Measurements from ENCODE around the gene PEF1. TPM values are rescaled to one million over a fixed set of nuclear protein-coding genes. Genes with fewer than 3 reads are reported as not detected.

The PEF1 gene
- total and polyA plus RNA-seq, 9 donors: 31.7 to 65.2 (median 58.2) TPM

DNA sequence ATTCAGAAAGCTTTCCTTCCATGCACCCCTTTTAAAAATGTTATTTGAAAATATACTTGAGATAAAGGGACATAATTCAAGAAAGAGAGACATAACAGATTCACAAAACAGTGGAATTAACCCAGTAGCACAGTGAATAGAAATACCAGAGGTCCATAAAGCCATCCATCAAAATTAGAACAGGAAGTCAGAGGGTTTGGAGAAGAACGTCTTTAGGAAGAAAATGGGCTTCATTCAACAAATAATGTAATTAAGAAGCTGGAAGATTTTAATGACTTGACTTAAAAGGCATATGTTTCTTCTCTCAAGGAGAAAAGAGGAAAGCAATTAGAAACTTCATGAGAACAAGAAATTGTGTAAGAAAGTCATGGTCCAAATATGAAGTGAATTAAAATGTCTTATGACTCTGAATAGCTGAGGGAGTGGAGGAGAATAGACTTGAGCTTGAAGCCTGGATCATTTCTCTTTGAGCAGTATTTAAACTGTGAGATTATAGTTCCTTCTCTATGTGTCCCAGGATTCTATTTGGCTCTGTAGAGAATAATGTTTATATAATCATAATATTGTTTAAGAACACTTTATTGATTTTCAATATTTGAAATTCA, 35.1 kb downstream of the PEF1 start:
- Histone ChIP-seq H3K4me1 (ENCODE audit: insufficient read depth) (no peaks in the 10 kb centered on the region), H3K4me3 (no peak overlapping the region), H3K9me3 (no peaks in the 10 kb centered on the region), H3K27ac (no peak overlapping the region), H3K36me3 (no peaks in the 10 kb centered on the region), H3K27me3 (no peaks in the 10 kb centered on the region)
- intact Hi-C loops (cut with DNase I): no loop called here
- TF ChIP-seq POLR2A (IDR thresholded peaks at IDR 0.05): no peak
- WGBS, 3 donors: 1 to 8% (median 5%) methylated on average over 1 of the region's 1 CpG
- no peak for DNase-seq

DNA sequence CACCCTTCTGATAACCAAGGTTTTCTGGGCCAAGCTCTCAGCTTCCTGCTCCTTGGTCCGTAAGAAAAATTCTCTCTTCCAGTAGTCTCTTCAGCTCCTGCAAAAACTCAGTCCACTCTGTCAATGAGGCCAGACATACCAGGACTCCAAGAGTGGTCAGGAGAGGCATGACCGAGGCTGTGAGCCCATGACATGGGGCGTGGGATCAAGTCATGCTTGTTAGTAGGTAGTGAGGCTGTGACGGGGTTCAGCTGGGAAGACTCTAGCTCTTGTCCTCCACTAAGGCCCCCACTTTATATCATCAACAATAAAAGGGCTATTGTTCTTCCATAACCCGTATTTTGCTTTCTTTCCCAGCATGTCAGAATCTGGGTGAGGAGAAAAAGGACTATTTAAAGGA, 37.3 kb downstream of the PEF1 start:
- Histone ChIP-seq H3K27me3 (no peaks in the 10 kb centered on the region), H3K27ac (no peak overlapping the region), H3K4me3 (no peak overlapping the region), H3K36me3 (no peaks in the 10 kb centered on the region), H3K4me1 (ENCODE audit: insufficient read depth) (no peaks in the 10 kb centered on the region), H3K9me3 (no peaks in the 10 kb centered on the region)
- no peak for TF ChIP-seq EP300 (IDR thresholded peaks at IDR 0.05)
- TF ChIP-seq, protein P1, sequence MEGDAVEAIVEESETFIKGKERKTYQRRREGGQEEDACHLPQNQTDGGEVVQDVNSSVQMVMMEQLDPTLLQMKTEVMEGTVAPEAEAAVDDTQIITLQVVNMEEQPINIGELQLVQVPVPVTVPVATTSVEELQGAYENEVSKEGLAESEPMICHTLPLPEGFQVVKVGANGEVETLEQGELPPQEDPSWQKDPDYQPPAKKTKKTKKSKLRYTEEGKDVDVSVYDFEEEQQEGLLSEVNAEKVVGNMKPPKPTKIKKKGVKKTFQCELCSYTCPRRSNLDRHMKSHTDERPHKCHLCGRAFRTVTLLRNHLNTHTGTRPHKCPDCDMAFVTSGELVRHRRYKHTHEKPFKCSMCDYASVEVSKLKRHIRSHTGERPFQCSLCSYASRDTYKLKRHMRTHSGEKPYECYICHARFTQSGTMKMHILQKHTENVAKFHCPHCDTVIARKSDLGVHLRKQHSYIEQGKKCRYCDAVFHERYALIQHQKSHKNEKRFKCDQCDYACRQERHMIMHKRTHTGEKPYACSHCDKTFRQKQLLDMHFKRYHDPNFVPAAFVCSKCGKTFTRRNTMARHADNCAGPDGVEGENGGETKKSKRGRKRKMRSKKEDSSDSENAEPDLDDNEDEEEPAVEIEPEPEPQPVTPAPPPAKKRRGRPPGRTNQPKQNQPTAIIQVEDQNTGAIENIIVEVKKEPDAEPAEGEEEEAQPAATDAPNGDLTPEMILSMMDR (IDR thresholded peaks at IDR 0.05): no peak
- TF ChIP-seq POLR2A (IDR thresholded peaks at IDR 0.05): no peak
- intact Hi-C loops (cut with DNase I): no loop called here
- DNase-seq: no peak
- WGBS, 3 donors: 88 to 96% (median 93%) methylated on average over 5 of the region's 5 CpGs

DNA sequence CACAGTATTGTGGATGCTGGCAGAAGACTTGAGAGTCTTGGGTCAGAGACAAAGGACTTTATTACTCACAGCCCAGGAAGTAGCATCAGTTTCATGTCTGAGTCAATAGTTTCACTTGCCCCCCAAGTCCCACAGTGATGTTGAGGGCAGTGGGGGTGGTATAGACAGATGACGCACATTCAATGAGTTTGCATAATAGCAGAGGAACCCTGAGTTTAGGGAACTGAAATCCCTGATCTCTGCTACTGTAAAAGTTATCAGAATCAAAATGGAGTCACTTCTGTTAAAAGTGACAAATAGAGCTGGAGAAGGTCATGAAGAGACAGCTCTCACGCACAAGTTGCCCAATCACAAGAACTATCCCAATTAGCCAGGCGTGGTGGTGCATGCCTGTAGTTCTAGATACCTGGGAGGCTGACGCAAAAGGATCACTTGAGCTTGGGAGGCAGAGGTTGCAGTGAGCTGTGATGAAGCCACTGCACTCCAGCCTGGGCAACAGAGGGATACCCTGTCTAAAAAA, 38.7 kb downstream of the PEF1 start:
- no peak for TF ChIP-seq EP300 (IDR thresholded peaks at IDR 0.05)
- no peak for TF ChIP-seq POLR2A (IDR thresholded peaks at IDR 0.05)
- TF ChIP-seq, protein P1 (IDR thresholded peaks at IDR 0.05): no peak
- no peak for DNase-seq
- Histone ChIP-seq H3K4me1 (ENCODE audit: insufficient read depth) (no peaks in the 10 kb centered on the region), H3K27ac (no peak overlapping the region), H3K9me3 (no peaks in the 10 kb centered on the region), H3K4me3 (no peak overlapping the region), H3K27me3 (no peaks in the 10 kb centered on the region), H3K36me3 (no peaks in the 10 kb centered on the region)
- intact Hi-C loops (cut with DNase I): no loop called here
- 92 to 97% (median 94%) methylated on average over 4 of the region's 4 CpGs for WGBS, 3 donors

DNA sequence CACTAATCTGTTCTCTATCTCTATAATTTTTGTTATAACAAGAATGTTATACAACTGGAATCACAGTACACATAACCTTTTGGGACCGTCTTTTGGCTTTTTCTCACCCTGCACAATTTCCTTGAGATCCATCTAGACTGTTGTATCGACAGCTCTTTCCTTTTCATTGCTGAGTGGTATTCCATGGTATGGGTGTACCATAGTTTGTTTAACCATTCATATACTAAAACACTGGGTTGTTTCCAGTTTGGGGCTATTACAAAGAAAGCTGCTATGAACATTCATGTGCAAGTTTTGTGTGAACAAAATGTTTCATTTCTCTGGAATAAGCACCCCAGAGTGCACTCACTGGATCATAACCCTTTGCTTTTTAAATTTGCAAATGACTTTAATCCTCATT, 42.6 kb downstream of the PEF1 start:
- no peak for TF ChIP-seq EP300 (IDR thresholded peaks at IDR 0.05)
- TF ChIP-seq, protein P1 (IDR thresholded peaks at IDR 0.05): no peak
- TF ChIP-seq POLR2A (IDR thresholded peaks at IDR 0.05): no peak
- H3K36me3 ChIP-seq: no peaks in the 10 kb centered on the region
- WGBS, 3 donors: 95 to 96% (median 95%) methylated on average over 2 of the region's 2 CpGs
- no peaks in the 10 kb centered on the region for H3K27me3 ChIP-seq
- DNase-seq: no peak
- H3K4me1 ChIP-seq (ENCODE audit: insufficient read depth): no peaks in the 10 kb centered on the region
- H3K9me3 ChIP-seq: no peaks in the 10 kb centered on the region
- H3K4me3 ChIP-seq: no peak overlapping the region
- no peak overlapping the region for H3K27ac ChIP-seq
- intact Hi-C loops (cut with DNase I): no loop called here

DNA sequence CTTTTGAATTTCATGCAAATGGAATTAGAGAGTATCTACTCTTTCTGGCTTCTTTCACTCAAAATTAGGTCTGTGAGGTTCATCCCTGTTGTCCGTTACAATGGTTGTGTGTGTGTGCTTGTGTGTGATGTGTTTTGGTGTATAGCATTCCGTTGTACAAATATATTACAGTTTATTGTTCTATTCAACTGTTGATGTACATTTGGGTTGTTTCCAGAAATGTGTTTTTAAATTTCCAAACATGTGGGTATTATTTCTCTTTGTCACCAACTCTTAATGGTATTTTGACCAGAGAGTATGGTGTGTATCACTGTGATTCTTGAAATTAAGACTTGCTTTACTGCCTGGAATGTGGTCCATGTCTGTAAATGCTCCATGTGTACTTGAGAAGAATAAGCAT, 44.0 kb downstream of the PEF1 start:
- WGBS, 3 donors: 62 to 71% (median 66%) methylated on average over 2 of the region's 2 CpGs
- Histone ChIP-seq H3K4me3 (no peak overlapping the region), H3K4me1 (ENCODE audit: insufficient read depth) (no peaks in the 10 kb centered on the region), H3K27me3 (no peaks in the 10 kb centered on the region), H3K9me3 (no peaks in the 10 kb centered on the region), H3K27ac (no peak overlapping the region), H3K36me3 (no peaks in the 10 kb centered on the region)
- DNase-seq: no peak
- intact Hi-C loops (cut with DNase I): no loop called here
- TF ChIP-seq, protein P1 (IDR thresholded peaks at IDR 0.05): no peak
- TF ChIP-seq EP300 (IDR thresholded peaks at IDR 0.05) (no peak), POLR2A (IDR thresholded peaks at IDR 0.05) (no peak)

Measured in ovary (tissue), 9 donors.